Naive thymus-derived CD8-positive, alpha-beta T cell (primary cell): Measurements from ENCODE around the gene WDR7. TPM values are rescaled to one million over a fixed set of nuclear protein-coding genes. Genes with fewer than 3 reads are reported as not detected.

Source experiments
- ATAC-seq, 2 donors: fragments of 150-1000 bp; cut with Tn5 transposase in 1 of 2; sonication (Bioruptor Pico), chemical (Tn5 transposase) in 1 of 2; 1 replicate in 1 of 2; 2 replicates in 1 of 2; pipeline ENCODE4 v1.10.0; 2021; ENCODE audit warnings: mild to moderate bottlenecking in 2 of 2, moderate library complexity in 2 of 2
- POLR2A ChIA-PET: fragments of 350-600 bp; sonication (Branson Sonifier 250); formaldehyde crosslinking; loops from one replicate; lab custom pipeline; 2021; ENCODE audit warnings: antibody characterized with exemption; lab: Charles Lee
- DNase-seq, 10 donors: peaks; one replicate each; pipeline versions ENCODE4 v3.0.0 to v3.0.0-alpha.2; 2020 to 2022
- H3K27ac Mint-ChIP-seq, 10 donors: one replicate each; pipeline ENCODE4 v1.8.0; 2020 to 2022; ENCODE audit warnings: mild to moderate bottlenecking in 10 of 10, mixed read lengths in 10 of 10, moderate library complexity in 4 of 10, inconsistent platforms in 1 of 10
- H3K27me3 Mint-ChIP-seq, 5 donors: one replicate each; pipeline ENCODE4 v1.8.0; 2021 to 2022; ENCODE audit warnings: mixed read lengths in 5 of 5
- H3K36me3 Mint-ChIP-seq, 3 donors: one replicate each; pipeline ENCODE4 v1.8.0; 2020 to 2022; ENCODE audit warnings: mixed read lengths in 3 of 3, mild to moderate bottlenecking in 2 of 3, inconsistent platforms in 1 of 3
- H3K4me1 Mint-ChIP-seq, 4 donors: one replicate each; pipeline ENCODE4 v1.8.0; 2021 to 2022; ENCODE audit warnings: mixed read lengths in 4 of 4
- H3K4me3 Mint-ChIP-seq, 10 donors: one replicate each; pipeline ENCODE4 v1.8.0; 2020 to 2022; ENCODE audit warnings: mild to moderate bottlenecking in 10 of 10, mixed read lengths in 10 of 10, moderate library complexity in 6 of 10, inconsistent platforms in 1 of 10
- H3K9me3 Mint-ChIP-seq, 9 donors: one replicate each; pipeline ENCODE4 v1.8.0; 2020 to 2022; ENCODE audit warnings: mixed read lengths in 9 of 9, mild to moderate bottlenecking in 3 of 9, inconsistent platforms in 1 of 9, moderate library complexity in 1 of 9
- polyA plus RNA-seq, 3 donors: library from polyadenylated mRNA; unstranded; fragments of 300-500 nt; fragmentation: Illumina TruSeq; gene quantifications; one replicate each; pipeline ENCODE4 v1.2.3, GENCODE V29; 2021
- total RNA-seq, 8 experiments: library from RNA in 2 of 8; stranded (reverse) in 2 of 8; gene quantifications; one replicate each; pipeline ENCODE4 v1.2.3 and lab custom pipeline; 2021 to 2026

Gene WDR7
- total and polyA plus RNA-seq, 5 experiments from 2014 or later: 17.8 to 42.7 (median 27.1) TPM

DNA sequence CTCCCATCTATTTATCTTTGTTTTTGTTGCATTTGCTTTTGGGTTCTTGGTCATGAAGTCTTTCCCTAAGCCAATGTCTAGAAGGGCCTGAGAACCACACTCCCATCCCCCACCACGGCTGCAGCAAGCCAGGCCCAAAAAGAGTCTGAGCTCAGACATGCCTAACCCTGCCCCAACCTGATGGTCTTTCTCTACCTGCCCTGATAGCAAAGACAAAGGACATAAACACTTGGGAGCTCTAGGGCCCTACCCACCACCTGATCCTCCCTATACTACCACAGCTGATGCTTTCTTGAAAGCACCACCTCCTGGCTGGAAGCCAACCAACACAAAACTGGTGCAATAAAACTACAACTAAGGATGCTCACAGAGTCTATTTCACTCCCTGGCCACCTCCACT, 233.4 kb downstream of the WDR7 start:
- POLR2A ChIA-PET: no interaction called here
- Mint-ChIP-seq H3K4me1 (peaks cover 0 to 6% (median 2%) of the 10 kb centered on the region in 4 donors), H3K36me3 (peaks cover 30 to 71% (median 63%) of the 10 kb centered on the region in 3 donors), H3K27ac (no peak overlapping the region), H3K4me3 (no peak overlapping the region), H3K9me3 (peaks cover 0 to 11% (median 2%) of the 10 kb centered on the region in 9 donors), H3K27me3 (no peaks in the 10 kb centered on the region)
- DNase-seq: no peak
- no peak for ATAC-seq

DNA sequence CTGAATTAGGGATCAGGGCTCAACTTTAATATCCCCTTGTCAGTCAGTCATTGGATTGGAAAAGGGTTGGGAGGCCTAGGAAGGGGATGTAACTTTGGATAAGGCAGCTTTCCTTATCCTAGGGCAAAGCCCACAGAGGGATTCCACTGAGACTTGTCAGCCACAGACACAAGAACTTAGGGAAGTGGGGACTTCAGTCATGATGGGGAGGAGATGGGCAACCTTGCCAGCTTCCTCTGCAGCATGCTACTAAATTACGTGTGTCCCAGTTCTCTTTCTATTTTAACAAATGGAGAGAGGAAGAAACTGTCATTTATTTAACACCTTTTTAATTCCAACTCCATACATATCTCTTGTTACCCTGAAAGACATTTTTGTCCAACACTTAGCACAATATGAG, 237.8 kb downstream of the WDR7 start:
- Mint-ChIP-seq H3K4me3 (no peak overlapping the region), H3K4me1 (peaks cover 0 to 6% (median 6%) of the 10 kb centered on the region in 4 donors), H3K36me3 (peaks cover 23 to 40% (median 35%) of the 10 kb centered on the region in 3 donors), H3K27ac (peak overlapping the region in 1 of 10 donors; percentile 5), H3K9me3 (peaks cover 0 to 11% (median 0%) of the 10 kb centered on the region in 9 donors), H3K27me3 (no peaks in the 10 kb centered on the region)
- DNase-seq: no peak
- POLR2A ChIA-PET: no interaction called here
- ATAC-seq: no peak

DNA sequence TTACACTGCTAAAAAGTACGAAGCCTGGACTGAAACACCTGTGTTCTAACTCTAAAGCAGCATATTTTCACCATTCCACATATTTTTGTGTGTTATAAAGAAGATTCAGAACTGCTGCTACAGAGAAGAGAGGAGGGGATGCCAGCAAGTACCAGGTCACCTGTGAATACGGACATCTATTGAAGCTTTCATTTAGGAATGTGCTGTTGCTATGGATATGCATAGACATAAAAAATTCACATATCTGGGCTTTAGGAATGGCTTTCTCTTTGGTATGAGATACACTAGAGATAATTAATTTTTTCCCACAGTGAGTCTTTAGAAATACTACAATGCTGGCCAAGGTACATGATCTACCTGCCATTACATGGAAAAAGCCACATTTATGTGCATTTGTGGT, 238.5 kb downstream of the WDR7 start:
- H3K27ac Mint-ChIP-seq: no peak overlapping the region
- DNase-seq (no peak), ATAC-seq (no peak)
- H3K27me3 Mint-ChIP-seq: no peaks in the 10 kb centered on the region
- H3K36me3 Mint-ChIP-seq: peaks cover 17 to 34% (median 28%) of the 10 kb centered on the region in 3 donors
- POLR2A ChIA-PET: no interaction called here
- H3K9me3 Mint-ChIP-seq: peaks cover 0 to 7% (median 0%) of the 10 kb centered on the region in 9 donors
- H3K4me3 Mint-ChIP-seq: no peak overlapping the region
- H3K4me1 Mint-ChIP-seq: peaks cover 0 to 13% (median 5%) of the 10 kb centered on the region in 4 donors

DNA sequence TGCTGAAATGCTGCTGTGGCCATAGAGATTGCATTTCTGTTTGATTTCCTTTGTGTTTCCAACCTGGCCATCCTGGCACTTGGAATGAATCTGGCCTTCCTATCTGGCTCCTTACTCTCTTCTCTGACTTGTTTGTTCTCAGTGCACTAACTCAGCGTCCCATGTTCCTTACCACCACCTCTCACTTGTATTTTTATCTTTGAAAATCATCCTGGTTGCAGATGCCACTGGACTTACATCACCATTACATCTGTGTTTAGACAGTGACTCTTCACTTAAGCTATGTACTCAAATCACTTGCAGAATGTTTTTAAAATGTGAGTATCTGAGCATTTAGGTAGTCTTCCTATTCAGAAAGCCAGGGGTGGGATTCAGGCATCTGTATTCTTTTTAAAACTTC, 239.5 kb downstream of the WDR7 start:
- Mint-ChIP-seq H3K36me3 (peaks cover 12 to 26% (median 20%) of the 10 kb centered on the region in 3 donors), H3K27ac (no peak overlapping the region), H3K9me3 (peaks cover 0 to 3% (median 0%) of the 10 kb centered on the region in 9 donors), H3K4me3 (no peak overlapping the region), H3K27me3 (no peaks in the 10 kb centered on the region), H3K4me1 (peaks cover 0 to 13% (median 4%) of the 10 kb centered on the region in 4 donors)
- ATAC-seq (no peak), DNase-seq (no peak)
- POLR2A ChIA-PET: no interaction called here

DNA sequence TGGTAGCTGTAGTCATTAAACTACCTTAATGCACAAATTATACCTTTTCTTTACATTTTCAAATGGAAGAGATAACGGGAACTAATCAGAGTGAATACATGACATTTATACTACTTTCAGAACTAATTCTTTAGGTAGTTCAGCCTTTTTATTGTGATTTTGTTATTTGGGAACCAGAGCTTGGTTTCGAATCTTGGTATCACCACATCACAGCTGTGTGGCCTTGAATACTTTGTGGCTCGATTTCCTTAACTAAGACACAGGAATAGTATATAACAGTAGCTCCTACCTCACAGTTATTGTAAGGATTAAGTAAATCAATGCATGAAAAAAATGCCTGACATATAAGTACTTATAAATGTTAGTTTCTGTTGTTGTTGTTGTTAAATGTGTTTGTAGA, 240.0 kb downstream of the WDR7 start:
- H3K4me1 Mint-ChIP-seq: peaks cover 0 to 13% (median 4%) of the 10 kb centered on the region in 4 donors
- peaks cover 0 to under 1% (median 0%) of the 10 kb centered on the region in 9 donors for H3K9me3 Mint-ChIP-seq
- no peak overlapping the region for H3K4me3 Mint-ChIP-seq
- no peak overlapping the region for H3K27ac Mint-ChIP-seq
- POLR2A ChIA-PET: no interaction called here
- DNase-seq: no peak
- no peaks in the 10 kb centered on the region for H3K27me3 Mint-ChIP-seq
- no peak for ATAC-seq
- H3K36me3 Mint-ChIP-seq: peaks cover 8 to 22% (median 17%) of the 10 kb centered on the region in 3 donors

DNA sequence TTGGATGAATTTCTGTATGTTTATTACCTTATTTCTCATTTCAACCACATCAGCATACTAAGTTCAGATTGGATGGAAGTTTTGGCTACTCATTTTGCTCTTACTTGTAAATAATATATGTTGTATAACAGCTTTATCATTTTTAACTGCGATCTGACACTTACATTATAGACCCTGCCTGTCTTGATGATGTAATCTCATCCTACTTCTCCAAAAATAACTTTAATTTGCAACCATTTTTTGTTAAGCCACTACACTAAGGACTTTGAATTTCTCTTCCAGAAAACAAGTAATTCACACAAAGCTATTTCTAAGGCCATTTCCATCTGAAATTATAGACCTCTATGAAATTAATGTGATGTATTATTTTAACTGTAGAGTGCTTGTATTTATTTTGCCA, 240.7 kb downstream of the WDR7 start:
- no peak for ATAC-seq
- Mint-ChIP-seq H3K9me3 (no peaks in the 10 kb centered on the region), H3K4me1 (peaks cover 0 to 13% (median 4%) of the 10 kb centered on the region in 4 donors), H3K27ac (no peak overlapping the region), H3K27me3 (no peaks in the 10 kb centered on the region), H3K36me3 (peaks cover 8 to 17% (median 17%) of the 10 kb centered on the region in 3 donors), H3K4me3 (no peak overlapping the region)
- POLR2A ChIA-PET: no interaction called here
- no peak for DNase-seq

DNA sequence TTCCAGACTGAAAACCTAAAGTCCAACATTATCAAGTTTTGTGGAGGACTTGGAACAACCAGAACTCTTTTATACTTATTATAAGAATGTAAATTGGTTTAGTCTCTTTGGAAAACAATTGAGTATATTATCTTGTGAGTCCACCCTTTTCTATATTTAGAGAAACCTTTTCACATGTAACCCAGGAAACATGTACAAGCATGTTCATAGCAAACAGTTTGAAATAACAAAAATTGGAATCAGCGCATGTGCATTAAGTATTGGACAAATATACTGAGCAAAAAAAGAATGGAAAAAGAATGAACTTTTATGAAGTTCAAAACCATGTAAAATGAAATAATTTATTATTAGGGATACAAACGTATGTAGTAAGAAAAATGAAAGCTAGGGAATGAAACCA, 246.0 kb downstream of the WDR7 start:
- ATAC-seq (no peak), DNase-seq (no peak)
- Mint-ChIP-seq H3K27me3 (no peaks in the 10 kb centered on the region), H3K27ac (no peak overlapping the region), H3K4me1 (peaks cover 9 to 29% (median 16%) of the 10 kb centered on the region in 4 donors), H3K36me3 (no peaks in the 10 kb centered on the region), H3K4me3 (no peak overlapping the region), H3K9me3 (no peaks in the 10 kb centered on the region)
- POLR2A ChIA-PET: no interaction called here

DNA sequence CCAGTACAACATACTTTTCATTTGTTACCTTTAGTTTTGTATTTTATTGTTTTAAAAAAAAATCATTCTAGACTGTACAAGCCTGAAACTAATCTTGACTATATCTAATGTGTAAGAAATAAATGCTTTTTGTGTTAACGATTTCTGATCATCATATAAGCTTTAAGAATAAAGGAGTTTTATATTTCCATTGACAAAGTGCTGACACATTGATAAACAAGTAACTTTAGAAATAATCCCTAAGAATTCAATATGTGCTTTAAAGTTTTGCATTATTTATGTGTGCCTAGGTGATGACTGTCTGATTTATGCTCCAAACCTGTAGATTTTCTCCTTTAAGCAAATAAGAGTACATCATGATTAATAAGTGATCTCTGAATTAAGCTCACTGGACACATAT, 248.5 kb downstream of the WDR7 start:
- Mint-ChIP-seq H3K4me3 (no peak overlapping the region), H3K36me3 (peaks cover 0 to 5% (median 1%) of the 10 kb centered on the region in 3 donors), H3K4me1 (peaks cover 7 to 19% (median 18%) of the 10 kb centered on the region in 4 donors), H3K27ac (peak overlapping the region in 1 of 10 donors; percentile 62), H3K27me3 (no peaks in the 10 kb centered on the region), H3K9me3 (no peaks in the 10 kb centered on the region)
- no peak for ATAC-seq
- POLR2A ChIA-PET: no interaction called here
- DNase-seq: no peak

DNA sequence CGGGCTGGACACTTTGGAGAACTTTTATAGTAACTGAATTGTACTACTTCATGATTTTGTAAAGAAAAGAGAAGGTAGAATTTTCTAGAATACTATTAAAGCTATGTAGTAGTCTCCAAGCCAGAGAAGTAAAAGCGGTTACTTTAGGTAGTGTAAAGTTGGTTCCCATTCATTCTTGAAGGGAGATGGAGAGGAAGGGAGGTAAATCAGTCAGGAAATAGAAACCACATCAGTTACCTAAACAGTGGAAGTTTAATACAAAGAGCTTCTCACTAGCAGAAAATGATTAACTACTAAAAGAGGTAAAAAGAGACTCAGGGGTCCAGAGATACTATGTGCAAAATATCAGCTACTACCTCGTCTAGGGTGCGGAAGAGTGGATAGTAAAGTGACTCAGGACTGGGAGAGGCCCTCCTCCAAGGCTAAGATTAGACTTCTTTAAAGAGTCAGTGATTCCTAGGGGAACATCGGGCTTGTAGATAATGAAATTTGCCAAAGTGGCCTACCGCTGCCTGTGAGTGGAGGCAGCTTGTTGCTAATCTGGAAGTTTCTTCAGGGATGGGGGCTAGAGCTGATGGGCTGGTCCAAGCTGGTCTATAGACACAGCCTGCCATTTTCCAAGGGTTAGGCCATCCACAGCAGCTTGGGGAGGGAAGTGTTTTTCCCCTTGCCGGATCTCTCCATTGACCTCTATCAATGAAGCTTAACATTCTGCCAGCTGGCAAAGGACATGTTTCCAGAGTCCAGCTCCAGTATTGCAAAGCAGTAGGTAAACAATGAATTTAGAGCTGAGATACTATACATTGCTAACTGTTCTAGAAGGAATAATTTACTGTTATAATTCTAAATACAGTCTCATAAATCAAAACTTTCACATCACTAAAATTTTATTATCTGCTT, 249.3 kb downstream of the WDR7 start:
- H3K36me3 Mint-ChIP-seq: peaks cover 0 to 5% (median 3%) of the 10 kb centered on the region in 3 donors
- no peaks in the 10 kb centered on the region for H3K27me3 Mint-ChIP-seq
- POLR2A ChIA-PET: no interaction called here
- ATAC-seq: peak; percentile 25 to 47
- no peak for DNase-seq
- H3K4me1 Mint-ChIP-seq: peaks cover 7 to 19% (median 18%) of the 10 kb centered on the region in 4 donors
- peak overlapping the region in 1 of 10 donors; percentile 62 for H3K27ac Mint-ChIP-seq
- H3K4me3 Mint-ChIP-seq: no peak overlapping the region
- H3K9me3 Mint-ChIP-seq: no peaks in the 10 kb centered on the region

DNA sequence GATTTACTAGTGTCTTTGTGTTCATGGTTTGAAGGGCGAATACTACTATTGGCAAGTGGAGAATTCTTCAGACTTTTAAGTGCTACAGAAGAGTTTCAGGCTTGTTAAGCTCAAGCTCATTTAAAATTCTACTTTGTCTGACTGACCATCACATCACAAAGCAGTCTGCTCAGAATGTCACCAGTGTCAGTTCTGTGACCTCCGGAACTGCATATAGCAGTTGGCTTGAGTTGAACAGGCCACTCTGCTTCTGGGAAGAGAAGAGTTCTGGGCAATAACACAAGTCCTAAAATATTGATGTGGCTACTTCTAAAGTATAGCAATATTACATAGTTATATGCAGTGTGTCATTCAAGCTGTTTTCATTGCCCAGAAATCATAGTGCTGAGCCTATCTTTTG, 250.8 kb downstream of the WDR7 start:
- no peaks in the 10 kb centered on the region for H3K27me3 Mint-ChIP-seq
- H3K4me1 Mint-ChIP-seq: peaks cover 10 to 25% (median 18%) of the 10 kb centered on the region in 4 donors
- POLR2A ChIA-PET: no interaction called here
- ATAC-seq (no peak), DNase-seq (no peak)
- H3K36me3 Mint-ChIP-seq: peaks cover 0 to 14% (median 7%) of the 10 kb centered on the region in 3 donors
- no peaks in the 10 kb centered on the region for H3K9me3 Mint-ChIP-seq
- H3K27ac Mint-ChIP-seq: no peak overlapping the region
- H3K4me3 Mint-ChIP-seq: no peak overlapping the region

DNA sequence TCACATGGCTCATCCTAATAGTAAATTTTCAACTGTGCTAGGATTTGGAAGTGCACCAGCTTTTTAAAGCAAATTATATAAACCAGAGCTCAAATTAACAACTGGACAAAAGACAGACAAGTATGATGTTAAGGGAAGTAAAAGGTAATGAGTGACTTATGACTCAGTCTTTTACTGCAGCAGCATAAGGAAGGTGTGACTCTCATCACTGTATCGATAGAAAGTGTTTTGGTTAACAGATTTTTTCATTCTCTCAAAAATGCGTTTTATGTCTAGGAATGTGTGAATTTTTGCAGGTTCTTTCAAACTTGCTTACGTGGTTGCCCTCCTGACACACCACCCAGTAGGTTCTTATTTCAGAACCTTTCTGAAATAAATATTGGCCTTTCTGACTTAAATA, 251.5 kb downstream of the WDR7 start:
- POLR2A ChIA-PET: no interaction called here
- no peak overlapping the region for H3K27ac Mint-ChIP-seq

DNA sequence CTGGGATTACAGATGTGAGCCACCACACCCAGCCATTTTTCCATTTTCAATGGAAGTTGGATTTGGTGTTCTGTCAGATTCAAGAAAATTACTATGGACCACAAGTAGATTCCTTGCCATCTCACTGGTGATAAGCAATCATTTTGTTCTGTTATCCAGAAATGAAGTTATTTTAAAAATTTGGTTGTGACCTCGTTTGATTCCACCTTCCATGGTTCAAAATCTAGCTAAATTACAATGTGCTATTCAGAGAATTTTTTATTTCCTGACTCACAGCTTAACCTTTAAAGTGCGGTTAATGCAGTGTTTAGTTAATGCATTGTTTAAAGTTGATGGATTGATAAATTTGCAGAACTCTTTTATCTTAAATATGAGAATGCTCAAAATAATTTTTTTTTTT, 252.5 kb downstream of the WDR7 start:
- H3K27me3 Mint-ChIP-seq: no peaks in the 10 kb centered on the region
- POLR2A ChIA-PET: no interaction called here
- no peak overlapping the region for H3K4me3 Mint-ChIP-seq
- no peak for DNase-seq
- H3K4me1 Mint-ChIP-seq: peaks cover 8 to 20% (median 15%) of the 10 kb centered on the region in 4 donors
- H3K27ac Mint-ChIP-seq: no peak overlapping the region
- no peak for ATAC-seq
- H3K9me3 Mint-ChIP-seq: no peaks in the 10 kb centered on the region
- peaks cover 0 to 15% (median 7%) of the 10 kb centered on the region in 3 donors for H3K36me3 Mint-ChIP-seq

More for the DNA sequence above, 251.5 kb downstream of the WDR7 start:
- DNase-seq: no peak
- Mint-ChIP-seq H3K4me1 (peaks cover 10 to 25% (median 18%) of the 10 kb centered on the region in 4 donors), H3K9me3 (no peaks in the 10 kb centered on the region), H3K4me3 (no peak overlapping the region), H3K27me3 (no peaks in the 10 kb centered on the region), H3K36me3 (peaks cover 0 to 15% (median 7%) of the 10 kb centered on the region in 3 donors)
- ATAC-seq: no peak

DNA sequence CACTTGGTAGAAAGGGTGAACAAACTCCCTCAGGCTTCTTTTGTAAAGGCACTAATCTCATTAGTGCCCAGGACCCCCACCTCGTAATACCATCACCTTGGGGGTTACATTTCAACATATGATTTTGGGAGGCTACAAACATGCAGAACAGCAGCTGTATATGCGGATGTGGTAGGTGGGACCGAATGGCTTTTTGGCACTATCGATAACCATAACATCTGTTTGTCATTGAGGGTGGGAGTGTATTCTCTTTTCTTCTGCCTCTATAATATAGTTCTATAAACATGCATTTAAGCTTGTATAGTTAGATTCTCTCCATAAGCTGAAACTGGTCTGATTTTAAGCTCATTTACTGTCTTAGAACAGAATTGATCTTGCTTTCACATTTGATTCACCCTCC, 256.6 kb downstream of the WDR7 start:
- Mint-ChIP-seq H3K9me3 (no peaks in the 10 kb centered on the region), H3K4me3 (no peak overlapping the region), H3K4me1 (peaks cover 0 to 6% (median 2%) of the 10 kb centered on the region in 4 donors), H3K27ac (no peak overlapping the region), H3K36me3 (peaks cover 0 to 22% (median 17%) of the 10 kb centered on the region in 3 donors), H3K27me3 (no peaks in the 10 kb centered on the region)
- no peak for DNase-seq
- no peak for ATAC-seq
- POLR2A ChIA-PET: no interaction called here
